Ishikawa (cell line): ENCODE results near the gene KCNC2.

Experiments
- CEBPB ChIP-seq: IDR thresholded peaks from 2 replicates; pipeline ENCODE4 v1.6.1; 2012
- CREB1 ChIP-seq: IDR thresholded peaks from 2 replicates; pipeline ENCODE4 v1.6.1; 2012; ENCODE audit warnings: low read depth
- EGR1 ChIP-seq: IDR thresholded peaks from 2 replicates; pipeline ENCODE4 v1.6.1; 2012
- EP300 ChIP-seq: IDR thresholded peaks from 2 replicates; pipeline ENCODE4 v1.6.1; 2012; ENCODE audit warnings: borderline replicate concordance
- NFIC ChIP-seq: IDR thresholded peaks from 2 replicates; pipeline ENCODE4 v1.6.1; 2012
- RAD21 ChIP-seq: IDR thresholded peaks from 2 replicates; pipeline ENCODE4 v1.6.1; 2012; ENCODE audit warnings: low read depth
- TAF1 ChIP-seq: IDR thresholded peaks from 2 replicates; pipeline ENCODE4 v1.6.1; 2012; ENCODE audit warnings: low read depth, mild to moderate bottlenecking
- TCF12 ChIP-seq: IDR thresholded peaks from 2 replicates; pipeline ENCODE4 v1.6.1; 2012; ENCODE audit warnings: low read depth
- TEAD4 ChIP-seq: IDR thresholded peaks from 2 replicates; pipeline ENCODE4 v1.6.1; 2012
- YY1 ChIP-seq: IDR thresholded peaks from 2 replicates; pipeline ENCODE4 v1.6.1; 2012; ENCODE audit warnings: low read depth
- ZBTB7A ChIP-seq: IDR thresholded peaks from 2 replicates; pipeline ENCODE4 v1.6.1; 2012; ENCODE audit warnings: low read depth
- TF ChIP-seq, protein P1 (sequence below): IDR thresholded peaks from 2 replicates; pipeline ENCODE4 v1.6.1; 2012
- TF ChIP-seq, protein P2 (sequence below): IDR thresholded peaks from 2 replicates; pipeline ENCODE4 v1.6.1; 2012; ENCODE audit warnings: low read depth, mild to moderate bottlenecking

DNA sequence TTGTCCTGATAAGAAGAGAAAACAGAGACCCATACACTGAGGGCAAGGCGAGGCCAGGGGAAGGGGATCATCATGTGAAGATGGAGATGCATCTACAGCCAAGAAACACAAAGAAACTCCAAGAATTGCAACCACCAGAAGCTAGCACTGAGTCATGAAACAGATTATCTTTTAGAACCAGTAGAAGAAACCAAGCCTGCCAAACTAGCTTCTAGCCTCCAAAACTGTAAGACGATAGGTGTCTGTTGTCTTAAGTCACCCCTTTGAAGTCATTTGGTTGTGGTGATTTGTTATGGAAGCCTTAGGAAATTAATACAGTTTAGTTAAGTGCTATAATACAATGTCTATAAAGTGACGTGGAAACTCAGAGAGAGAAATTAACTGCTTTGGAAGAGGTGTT lies 15.4 kb downstream of the KCNC2 start:
- TF ChIP-seq ZBTB7A (no peak), CREB1 (no peak), EP300 (no peak), CEBPB (no peak), YY1 (no peak), TEAD4 (no peak), TCF12 (no peak), RAD21 (no peak), TAF1 (no peak), NFIC (no peak), EGR1 (no peak)
- TF ChIP-seq, protein P1, sequence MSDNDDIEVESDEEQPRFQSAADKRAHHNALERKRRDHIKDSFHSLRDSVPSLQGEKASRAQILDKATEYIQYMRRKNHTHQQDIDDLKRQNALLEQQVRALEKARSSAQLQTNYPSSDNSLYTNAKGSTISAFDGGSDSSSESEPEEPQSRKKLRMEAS: no peak
- TF ChIP-seq, protein P2, sequence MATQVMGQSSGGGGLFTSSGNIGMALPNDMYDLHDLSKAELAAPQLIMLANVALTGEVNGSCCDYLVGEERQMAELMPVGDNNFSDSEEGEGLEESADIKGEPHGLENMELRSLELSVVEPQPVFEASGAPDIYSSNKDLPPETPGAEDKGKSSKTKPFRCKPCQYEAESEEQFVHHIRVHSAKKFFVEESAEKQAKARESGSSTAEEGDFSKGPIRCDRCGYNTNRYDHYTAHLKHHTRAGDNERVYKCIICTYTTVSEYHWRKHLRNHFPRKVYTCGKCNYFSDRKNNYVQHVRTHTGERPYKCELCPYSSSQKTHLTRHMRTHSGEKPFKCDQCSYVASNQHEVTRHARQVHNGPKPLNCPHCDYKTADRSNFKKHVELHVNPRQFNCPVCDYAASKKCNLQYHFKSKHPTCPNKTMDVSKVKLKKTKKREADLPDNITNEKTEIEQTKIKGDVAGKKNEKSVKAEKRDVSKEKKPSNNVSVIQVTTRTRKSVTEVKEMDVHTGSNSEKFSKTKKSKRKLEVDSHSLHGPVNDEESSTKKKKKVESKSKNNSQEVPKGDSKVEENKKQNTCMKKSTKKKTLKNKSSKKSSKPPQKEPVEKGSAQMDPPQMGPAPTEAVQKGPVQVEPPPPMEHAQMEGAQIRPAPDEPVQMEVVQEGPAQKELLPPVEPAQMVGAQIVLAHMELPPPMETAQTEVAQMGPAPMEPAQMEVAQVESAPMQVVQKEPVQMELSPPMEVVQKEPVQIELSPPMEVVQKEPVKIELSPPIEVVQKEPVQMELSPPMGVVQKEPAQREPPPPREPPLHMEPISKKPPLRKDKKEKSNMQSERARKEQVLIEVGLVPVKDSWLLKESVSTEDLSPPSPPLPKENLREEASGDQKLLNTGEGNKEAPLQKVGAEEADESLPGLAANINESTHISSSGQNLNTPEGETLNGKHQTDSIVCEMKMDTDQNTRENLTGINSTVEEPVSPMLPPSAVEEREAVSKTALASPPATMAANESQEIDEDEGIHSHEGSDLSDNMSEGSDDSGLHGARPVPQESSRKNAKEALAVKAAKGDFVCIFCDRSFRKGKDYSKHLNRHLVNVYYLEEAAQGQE: no peak
